NCI-H2227 (cell line): ENCODE data around the gene CALR3.
"Not testable (repeated sequence)": the region's sequence is repeated elsewhere in the genome, so short reads cannot be mapped to it uniquely, and the experiment has no call there.

Experiments used
- DNase-seq: peaks from one replicate; lab custom pipeline; 2025; ENCODE audit not compliant: unreplicated experiment; lab: John Stamatoyannopoulos, UW

CALR3 gene

GRCh38 chr19:16497042-16497441, 1.1 kb upstream of the CALR3 start:
- DNase-seq: no peak

- no peak for DNase-seq
These were observed 631 bp upstream of the CALR3 start for GRCh38 chr19:16496613-16496983.

GRCh38 chr19:16486476-16486875, 9.5 kb downstream of the CALR3 start:
- not testable (repeated sequence) for DNase-seq

GRCh38 chr19:16482745-16483144, 13.2 kb downstream of the CALR3 start:
- DNase-seq: no peak

GRCh38 chr19:16477311-16477710, 18.7 kb downstream of the CALR3 start:
- DNase-seq: no peak

GRCh38 chr19:16476401-16476800, 19.6 kb downstream of the CALR3 start:
- DNase-seq: no peak

GRCh38 chr19:16473875-16474392, 22.0 kb downstream of the CALR3 start:
- DNase-seq: no peak

- no peak for DNase-seq
These were observed 23.0 kb downstream of the CALR3 start for GRCh38 chr19:16472992-16473391.

- DNase-seq: not testable (repeated sequence)
These were observed 23.4 kb downstream of the CALR3 start for GRCh38 chr19:16472559-16472899.

- no peak for DNase-seq
These were observed 24.8 kb downstream of the CALR3 start for GRCh38 chr19:16470911-16471811.

- DNase-seq: no peak
These were observed 25.4 kb downstream of the CALR3 start for GRCh38 chr19:16470541-16470910.

- no peak for DNase-seq
These were observed 28.4 kb downstream of the CALR3 start for GRCh38 chr19:16467581-16467980.

GRCh38 chr19:16466802-16467427, 29.1 kb downstream of the CALR3 start:
- not testable (repeated sequence) for DNase-seq

GRCh38 chr19:16465239-16465638, 30.7 kb downstream of the CALR3 start:
- DNase-seq: no peak

- no peak for DNase-seq
These were observed 31.9 kb downstream of the CALR3 start for GRCh38 chr19:16463991-16464575.

GRCh38 chr19:16463341-16463990, 32.5 kb downstream of the CALR3 start:
- DNase-seq: no peak

- DNase-seq: no peak
These were observed 33.2 kb downstream of the CALR3 start for GRCh38 chr19:16462757-16463250.

- DNase-seq: no peak
These were observed 34.3 kb downstream of the CALR3 start for GRCh38 chr19:16461630-16462051.

- DNase-seq: no peak
These were observed 35.5 kb downstream of the CALR3 start for GRCh38 chr19:16460454-16460853.

GRCh38 chr19:16459680-16460079, 36.3 kb downstream of the CALR3 start:
- no peak for DNase-seq
